ENCODE measurements around the gene RREB1.

The RREB1 gene

GRCh38 chr6:7229376-7230326 is 121.9 kb downstream of the RREB1 start:
- DNase-seq, result no peak

- DNase-seq, result no peak
These were observed 122.5 kb downstream of the RREB1 start for GRCh38 chr6:7230327-7230691.

- DNase-seq, result no peak
These were observed 123.4 kb downstream of the RREB1 start for GRCh38 chr6:7230956-7231713.

GRCh38 chr6:7232351-7232750 is 124.6 kb downstream of the RREB1 start:
- no peak for DNase-seq

- no peak for DNase-seq
These were observed 126.8 kb downstream of the RREB1 start for GRCh38 chr6:7234547-7234946.

- no peak for DNase-seq
These were observed 128.0 kb downstream of the RREB1 start for GRCh38 chr6:7235712-7236305.

GRCh38 chr6:7236306-7237209 is 128.8 kb downstream of the RREB1 start:
- DNase-seq, result no peak

GRCh38 chr6:7237653-7238188 is 130.0 kb downstream of the RREB1 start:
- DNase-seq, result no peak

- DNase-seq, result no peak
These were observed 130.8 kb downstream of the RREB1 start for GRCh38 chr6:7238526-7238899.

- DNase-seq, result peak; percentile 84
These were observed 131.3 kb downstream of the RREB1 start for GRCh38 chr6:7238900-7239589.

GRCh38 chr6:7239590-7239948 is 131.8 kb downstream of the RREB1 start:
- no peak for DNase-seq

- no peak for DNase-seq
These were observed 132.6 kb downstream of the RREB1 start for GRCh38 chr6:7240351-7240750.

GRCh38 chr6:7241160-7241559 is 133.4 kb downstream of the RREB1 start:
- no peak for DNase-seq

- DNase-seq, result no peak
These were observed 134.2 kb downstream of the RREB1 start for GRCh38 chr6:7241709-7242645.

- no peak for DNase-seq
These were observed 135.0 kb downstream of the RREB1 start for GRCh38 chr6:7242835-7243178.

- DNase-seq, result peak; percentile 56
These were observed 135.6 kb downstream of the RREB1 start for GRCh38 chr6:7243179-7243981.

GRCh38 chr6:7245668-7246393 is 138.1 kb downstream of the RREB1 start:
- no peak for DNase-seq

- no peak for DNase-seq
These were observed 138.8 kb downstream of the RREB1 start for GRCh38 chr6:7246401-7247178.

GRCh38 chr6:7247179-7247456 is 139.4 kb downstream of the RREB1 start:
- DNase-seq, result no peak

Data from CD4-positive, alpha-beta T cell treated with Interleukin-17A for 4 hours (primary cell).